HG02938 (cell line): ENCODE measurements around the gene CDH2.
A peak's percentile ranks its signal among the peaks of the same experiment; 100 is the strongest.

Source experiments
- ATAC-seq: cut with Tn5 transposase; IDR thresholded peaks from one replicate; pipeline ENCODE4 v1.9.1; 2021; ENCODE audit warnings: mild to moderate bottlenecking, moderate library complexity; ENCODE audit not compliant: unreplicated experiment

Gene CDH2

DNA sequence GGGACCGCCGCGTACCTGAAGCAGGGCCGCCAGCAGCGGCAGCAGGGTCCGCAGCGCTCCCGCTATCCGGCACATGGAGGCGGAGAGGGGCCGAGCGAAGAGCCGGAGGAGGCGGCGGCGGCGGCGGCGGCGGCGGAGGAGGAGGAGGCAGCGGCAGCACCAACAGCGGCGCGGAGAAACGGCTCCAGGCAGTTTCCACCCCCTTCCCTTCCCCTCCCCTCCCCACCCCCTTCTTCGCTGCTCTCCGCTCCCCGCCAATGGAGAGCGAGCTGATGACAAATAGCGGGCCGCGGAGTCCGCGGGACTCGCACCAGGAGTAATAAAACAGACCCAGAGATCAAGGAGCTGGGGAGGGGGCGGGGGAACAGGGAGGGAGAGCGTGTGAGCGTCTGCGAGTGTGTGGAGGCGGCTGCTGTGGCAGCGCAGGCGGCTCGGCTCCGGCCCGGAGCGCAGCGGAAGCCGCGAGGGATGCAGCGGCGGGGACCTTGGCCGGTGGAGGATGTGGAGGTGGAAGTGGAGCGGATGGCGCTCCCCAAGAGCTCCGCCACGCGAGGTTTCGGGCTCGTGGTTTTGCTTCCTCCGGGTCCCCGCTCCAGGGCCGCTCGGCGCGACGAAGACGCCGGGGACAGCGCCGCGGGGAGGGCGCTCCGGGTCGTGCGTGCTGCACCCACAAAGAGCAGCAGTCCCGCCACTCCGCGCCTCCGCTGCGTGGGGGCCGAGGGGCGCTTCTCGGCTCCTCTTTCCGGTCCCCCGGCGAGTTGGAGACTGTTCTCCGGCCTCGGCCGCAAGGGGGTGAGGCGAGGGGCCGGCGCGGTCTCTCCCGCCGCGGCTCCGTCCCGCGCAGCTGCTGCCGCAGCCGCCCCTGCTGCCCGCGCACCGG, at the start of gene CDH2:
CDH2 (minus strand) TSS at position 183 of the 880 bp plus-strand sequence; CDS start at position 75, 108 bp downstream.
- ATAC-seq: no peak

- ATAC-seq: no peak
Measured at GRCh38 chr18:28212060-28212459, 35.1 kb upstream of the CDH2 start.

DNA sequence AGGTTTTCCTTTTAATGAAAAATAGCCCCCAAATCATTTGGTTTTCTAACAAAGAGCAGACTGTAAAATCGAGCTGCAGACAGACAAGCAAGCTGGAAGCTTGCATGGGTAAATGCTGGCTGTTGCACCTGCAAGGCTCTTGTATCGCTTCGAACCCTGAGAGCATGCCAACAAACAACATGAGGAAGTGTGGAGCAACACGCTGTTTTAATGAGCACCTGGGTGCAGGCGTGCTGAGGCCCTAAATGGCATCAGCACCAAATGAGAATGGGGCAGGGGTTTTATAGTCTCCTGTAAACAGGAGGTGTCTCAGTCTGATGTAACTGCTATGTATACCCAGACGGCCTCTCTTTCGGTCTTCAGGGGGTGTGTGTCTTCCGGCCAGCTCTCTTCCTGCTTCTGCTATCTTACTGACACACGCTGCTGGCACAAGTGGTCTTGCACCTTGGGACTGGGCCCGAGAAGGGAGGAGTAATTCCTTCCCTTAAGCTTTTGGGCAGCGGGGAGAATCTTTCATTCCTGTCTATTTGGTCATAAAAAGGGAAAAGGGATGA, 31.9 kb upstream of the CDH2 start:
- ATAC-seq: no peak

- ATAC-seq: no peak
Measured at GRCh38 chr18:28208268-28208667, 31.3 kb upstream of the CDH2 start.

GRCh38 chr18:28204154-28204553, 27.2 kb upstream of the CDH2 start:
- no peak for ATAC-seq

- no peak for ATAC-seq
Measured at GRCh38 chr18:28201056-28201455, 24.1 kb upstream of the CDH2 start.

DNA sequence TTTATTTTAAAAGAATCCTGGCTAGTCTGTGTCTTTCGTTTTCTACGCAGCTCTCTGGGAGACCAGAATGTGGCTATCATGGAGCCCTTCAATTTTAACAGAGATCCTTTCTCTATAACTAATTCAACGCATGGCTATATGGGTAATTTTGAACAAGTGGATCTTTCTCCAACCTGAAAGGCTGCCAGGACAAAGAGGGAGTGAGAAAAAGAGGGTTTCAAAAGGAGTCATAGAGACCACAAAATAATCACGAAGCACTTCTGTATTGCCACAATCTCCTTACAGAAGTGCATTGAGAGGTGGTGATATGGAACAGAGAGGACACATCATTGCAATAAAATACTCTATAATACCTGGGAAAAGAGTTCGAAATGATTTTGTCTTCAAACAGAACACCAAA, 21.7 kb upstream of the CDH2 start:
- ATAC-seq: no peak

DNA sequence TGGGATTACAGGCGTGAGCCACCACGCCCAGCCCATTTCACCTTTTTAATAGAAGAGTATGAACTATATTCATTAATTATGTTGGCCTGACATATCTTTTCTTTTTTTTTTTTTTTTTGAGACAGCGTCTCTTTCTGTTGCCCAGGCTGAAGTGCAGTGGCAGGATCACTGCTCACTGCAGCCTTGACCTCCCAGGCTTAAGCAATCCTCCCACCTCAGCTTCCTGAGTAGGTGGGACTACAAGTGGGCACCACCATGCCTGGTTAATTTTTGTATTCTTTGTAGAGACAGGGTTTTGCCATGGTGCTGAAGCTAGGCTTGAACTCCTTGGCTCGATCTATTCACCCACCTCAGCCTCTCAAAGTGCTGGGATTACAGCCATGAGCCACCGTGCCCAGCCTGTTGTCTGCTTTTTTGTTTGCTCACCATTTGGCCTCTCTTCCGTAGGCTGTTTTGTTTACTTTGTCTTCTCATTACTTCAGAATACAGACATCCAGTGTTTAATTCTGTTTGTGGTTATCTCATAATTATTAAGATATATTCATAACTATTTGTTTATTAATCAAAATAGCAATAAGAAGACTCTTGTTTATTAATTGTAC, 16.3 kb upstream of the CDH2 start:
- ATAC-seq: no peak

DNA sequence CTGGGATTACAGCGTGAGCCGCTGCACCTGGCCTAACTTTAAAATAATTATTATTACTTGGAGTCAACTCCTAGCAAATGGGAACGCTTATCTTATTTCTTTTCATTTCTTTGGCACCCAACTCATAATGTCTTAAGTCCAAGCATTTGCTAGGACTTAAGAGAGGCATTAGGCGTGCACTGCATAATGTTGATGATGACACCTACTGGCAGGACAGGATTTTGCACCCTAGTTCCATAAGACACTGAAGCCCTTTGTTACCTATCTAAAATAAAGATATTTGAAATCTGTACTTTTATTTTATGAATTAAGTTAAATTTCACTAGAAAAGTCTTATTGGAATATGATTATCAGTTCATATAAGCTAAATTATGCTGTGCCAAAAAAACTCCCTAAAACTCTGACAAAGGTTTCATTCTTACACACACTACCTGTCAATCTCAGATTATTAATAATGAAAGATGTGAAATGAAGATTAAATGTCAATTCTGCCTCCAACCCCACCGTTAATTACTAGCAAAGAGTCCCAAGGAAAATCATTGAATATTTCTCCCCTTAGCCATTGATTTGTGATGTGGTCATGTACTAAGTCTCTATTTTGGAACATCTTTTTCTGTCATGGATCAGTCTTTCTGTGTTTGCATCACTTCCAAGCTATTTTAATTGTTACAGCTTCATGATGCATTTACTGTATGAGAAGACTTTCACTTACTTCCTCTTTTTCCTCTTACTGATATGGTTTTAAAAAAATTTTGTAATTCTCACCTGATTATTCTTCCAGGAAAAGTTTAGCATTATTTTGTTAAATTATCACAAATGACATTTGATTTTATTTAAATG, 12.7 kb upstream of the CDH2 start:
- ATAC-seq: peak; percentile 58

- ATAC-seq: no peak
Measured at GRCh38 chr18:28185121-28185520, 8.2 kb upstream of the CDH2 start.

- ATAC-seq: no peak
Measured at GRCh38 chr18:28183418-28184078, 6.6 kb upstream of the CDH2 start.

- no peak for ATAC-seq
Measured at GRCh38 chr18:28181616-28182015, 4.7 kb upstream of the CDH2 start.

GRCh38 chr18:28178720-28179119, 1.8 kb upstream of the CDH2 start:
- no peak for ATAC-seq

DNA sequence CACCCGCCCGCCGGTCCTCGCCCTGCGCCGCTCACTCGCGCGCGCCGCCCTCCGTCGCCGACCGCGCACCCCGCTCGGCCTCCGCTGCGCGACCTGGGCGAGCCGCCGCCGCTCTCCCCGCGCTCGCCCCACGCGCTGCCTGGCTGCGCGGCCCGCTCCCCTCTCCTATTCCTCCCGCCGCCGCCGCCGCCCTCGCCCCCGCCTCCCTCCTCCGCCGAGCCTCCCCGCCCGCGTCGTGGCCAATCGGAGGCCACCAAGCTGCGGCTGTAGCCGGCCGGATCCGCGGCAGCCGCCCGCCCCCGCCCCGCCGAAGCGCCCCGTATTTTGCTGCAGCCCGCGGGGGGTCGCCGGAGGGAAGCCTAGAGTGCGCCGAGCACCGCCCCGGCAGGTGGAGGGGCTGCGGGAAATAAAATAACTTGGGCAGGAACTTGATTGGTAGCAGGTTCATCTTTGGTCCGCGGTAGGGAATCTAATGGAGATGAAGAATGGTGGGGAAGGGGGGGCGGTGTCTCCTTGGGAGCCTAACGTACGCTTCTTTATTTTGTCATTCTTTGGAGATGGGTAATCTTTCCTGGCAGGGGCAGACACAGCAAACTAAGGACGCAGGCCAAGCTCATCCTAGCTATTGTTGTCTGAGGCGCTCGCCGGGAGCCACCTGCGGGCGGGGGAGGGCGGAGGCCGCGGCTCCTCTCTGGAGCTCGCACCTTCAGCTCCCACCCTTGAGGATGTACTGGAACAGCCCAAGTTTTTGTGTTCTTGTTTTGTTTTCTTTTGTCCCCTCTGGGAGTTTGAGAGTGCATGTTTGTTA, 1.1 kb upstream of the CDH2 start:
- ATAC-seq: no peak

- no peak for ATAC-seq
Measured at GRCh38 chr18:28176698-28176947, 307 bp downstream of the CDH2 start.

GRCh38 chr18:28175930-28176697, 816 bp downstream of the CDH2 start:
- no peak for ATAC-seq

GRCh38 chr18:28175150-28175929, 1.6 kb downstream of the CDH2 start:
- ATAC-seq: no peak

DNA sequence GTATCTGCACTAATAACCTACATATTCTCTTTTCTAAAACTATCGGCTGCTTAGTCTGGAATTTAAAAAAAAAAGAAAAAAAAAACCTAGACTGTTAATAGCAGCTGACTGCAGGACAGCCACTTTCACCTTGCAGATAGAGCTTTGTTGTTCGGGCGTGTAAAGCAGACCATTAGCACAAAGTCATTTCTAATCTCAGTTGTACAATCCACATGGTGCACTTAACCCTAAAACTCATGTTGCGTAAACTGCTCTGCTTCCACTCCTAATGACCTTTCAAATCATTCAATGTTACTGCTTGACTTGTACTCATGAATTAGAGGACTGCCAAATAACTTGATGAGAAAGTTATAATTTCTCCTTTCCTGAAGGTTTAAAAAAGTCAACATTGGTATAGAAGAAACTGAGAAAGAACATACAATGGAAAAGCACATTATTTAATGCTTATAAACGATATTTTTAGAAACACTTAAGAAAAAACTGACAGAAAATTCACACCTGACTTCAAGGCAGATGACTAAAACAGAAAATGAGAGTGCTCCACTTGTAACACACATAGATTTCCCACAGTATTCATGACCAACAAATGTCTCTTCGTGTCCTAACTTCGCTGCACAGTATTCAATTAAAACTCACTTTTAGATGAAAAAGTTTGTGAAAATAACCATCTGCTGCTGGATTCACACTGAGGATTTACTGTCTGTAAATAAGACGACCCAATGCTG, 2.6 kb downstream of the CDH2 start:
- ATAC-seq: no peak
